Activated gamma-delta T cell (primary cell): ENCODE results near the gene EDC3.
"Not testable (repeated sequence)": the region's sequence is repeated elsewhere in the genome, so short reads cannot be mapped to it uniquely, and the experiment has no call there.

Source experiments
- DNase-seq: peaks from one replicate; lab custom pipeline; 2025; lab: John Stamatoyannopoulos, UW

Gene EDC3

GRCh38 chr15:74648051-74648842 lies 47.6 kb downstream of the EDC3 start:
- no peak for DNase-seq

GRCh38 chr15:74646480-74646879 lies 49.3 kb downstream of the EDC3 start:
- no peak for DNase-seq

DNA sequence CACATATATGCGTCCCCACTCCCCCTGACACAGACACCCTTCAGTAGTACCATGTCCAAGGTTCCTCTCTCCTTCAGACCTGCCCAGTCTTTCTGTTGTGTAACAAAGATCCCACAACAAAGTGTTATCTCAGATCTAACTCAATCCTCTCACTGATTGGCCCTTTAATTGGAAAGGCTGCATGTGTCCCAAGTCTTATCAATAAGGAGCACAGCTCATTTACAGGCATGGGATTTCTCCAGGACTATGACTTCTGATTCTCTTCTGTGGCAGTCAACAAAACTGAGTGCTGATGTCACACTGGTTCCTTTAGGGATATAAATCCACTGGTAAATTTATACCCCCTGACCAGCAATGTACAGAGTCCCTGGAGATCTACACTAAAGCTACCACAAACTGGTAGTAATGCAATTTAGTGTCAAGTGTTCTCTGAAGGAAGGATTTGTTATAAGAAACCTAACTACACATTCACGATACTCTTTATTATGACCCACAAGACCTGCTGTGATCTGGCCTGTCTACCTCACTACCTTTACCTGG lies 52.1 kb downstream of the EDC3 start:
- no peak for DNase-seq

DNA sequence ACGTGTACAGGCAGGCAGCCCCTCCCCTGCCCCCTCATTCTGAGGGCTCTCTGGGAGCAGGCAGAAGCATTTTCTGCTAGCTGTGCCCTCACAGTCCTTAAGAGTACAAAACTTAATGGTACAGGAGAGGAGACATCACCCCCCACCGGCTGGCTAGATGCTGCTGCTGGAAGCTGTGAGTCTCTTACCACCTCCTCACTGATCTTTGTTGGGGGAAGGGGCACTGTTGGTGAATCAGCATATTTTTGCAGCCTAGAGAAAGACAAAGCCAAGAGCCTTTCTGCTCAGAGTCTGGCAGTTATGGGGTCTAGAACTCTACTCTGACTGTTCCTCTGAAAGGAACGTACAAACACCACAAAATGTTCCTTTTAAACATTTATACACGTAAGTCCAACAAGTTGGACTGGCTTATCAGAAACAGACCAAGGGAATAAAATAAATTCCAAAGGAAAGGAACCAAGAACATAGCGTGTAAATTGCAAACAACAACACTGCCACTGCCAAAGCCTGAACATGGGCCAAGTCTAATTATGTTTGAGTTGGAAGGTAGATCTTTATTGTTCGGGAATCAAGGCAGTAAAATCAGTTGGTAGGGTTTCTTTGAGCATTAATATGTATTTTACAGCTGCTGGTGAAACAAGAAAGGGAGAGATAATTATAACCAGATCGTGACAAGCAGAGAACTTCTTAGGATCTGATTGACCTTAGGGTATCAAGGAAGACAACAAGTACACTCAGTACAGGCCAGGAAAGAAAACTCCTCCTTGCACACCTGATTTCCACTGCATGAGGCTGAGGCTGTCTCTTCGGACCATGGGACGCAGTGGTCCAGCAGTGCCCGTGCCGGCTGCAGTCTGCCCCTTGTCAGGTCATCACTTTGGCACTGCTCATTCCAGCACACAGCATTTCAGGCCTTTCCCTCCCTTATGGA lies 52.8 kb downstream of the EDC3 start:
- DNase-seq: no peak

DNA sequence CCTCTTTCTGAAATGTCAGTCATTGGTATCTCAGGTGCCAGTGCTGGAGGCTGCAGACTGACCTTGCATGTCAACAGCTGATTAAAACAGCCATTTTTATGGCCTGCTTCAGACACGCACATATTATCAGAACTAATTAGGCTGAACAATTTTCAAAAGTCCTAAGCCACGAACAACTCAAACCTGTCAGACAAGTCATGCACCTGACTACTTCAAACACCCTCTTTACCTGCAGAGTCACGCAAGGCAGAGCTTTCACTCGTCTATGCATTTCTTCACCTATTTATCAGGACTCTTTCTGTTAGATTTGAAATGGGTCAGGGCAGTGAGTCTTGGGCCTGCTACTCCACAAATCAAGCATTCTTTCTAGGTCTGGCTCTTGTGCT lies 53.5 kb downstream of the EDC3 start:
- no peak for DNase-seq

DNA sequence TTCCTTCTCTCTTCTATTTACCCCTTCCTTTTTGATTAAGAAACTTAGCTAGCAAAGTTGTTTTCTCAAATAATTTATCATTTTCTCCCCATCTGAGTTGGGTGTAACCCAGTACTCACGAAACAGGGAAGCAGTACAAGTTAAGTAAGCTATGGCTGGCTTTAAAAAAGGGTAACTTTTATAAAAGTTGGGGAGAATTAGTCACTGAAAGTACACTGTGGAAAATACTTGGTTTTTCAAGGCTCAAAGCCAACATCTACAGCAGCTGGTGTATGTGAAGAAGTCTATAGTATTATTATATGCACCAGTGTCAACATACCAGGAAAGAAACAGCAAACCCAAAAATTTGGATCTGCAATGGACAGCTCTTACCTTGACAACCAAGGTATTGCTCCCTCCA lies 54.7 kb downstream of the EDC3 start:
- no peak for DNase-seq

DNA sequence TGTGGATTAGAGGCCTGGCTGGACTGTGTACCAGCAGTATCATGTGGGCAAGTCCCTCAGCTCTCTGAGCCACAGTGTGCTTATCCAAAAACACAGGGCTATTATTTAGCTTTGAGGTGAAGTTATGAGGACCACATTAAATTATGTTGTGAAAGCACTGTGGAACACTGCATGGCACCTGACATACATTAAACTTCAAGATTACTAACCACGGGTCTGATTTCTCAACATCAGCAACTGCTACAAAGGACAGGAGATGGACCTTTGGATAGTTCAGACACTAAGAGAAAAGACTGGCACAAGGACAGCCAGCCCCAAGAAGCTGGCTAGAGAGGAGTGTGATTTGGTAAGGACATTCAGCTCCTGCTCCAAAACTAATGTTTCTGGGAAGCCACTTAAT lies 58.8 kb downstream of the EDC3 start:
- no peak for DNase-seq

GRCh38 chr15:74635228-74635627 lies 60.6 kb downstream of the EDC3 start:
- DNase-seq: no peak

DNA sequence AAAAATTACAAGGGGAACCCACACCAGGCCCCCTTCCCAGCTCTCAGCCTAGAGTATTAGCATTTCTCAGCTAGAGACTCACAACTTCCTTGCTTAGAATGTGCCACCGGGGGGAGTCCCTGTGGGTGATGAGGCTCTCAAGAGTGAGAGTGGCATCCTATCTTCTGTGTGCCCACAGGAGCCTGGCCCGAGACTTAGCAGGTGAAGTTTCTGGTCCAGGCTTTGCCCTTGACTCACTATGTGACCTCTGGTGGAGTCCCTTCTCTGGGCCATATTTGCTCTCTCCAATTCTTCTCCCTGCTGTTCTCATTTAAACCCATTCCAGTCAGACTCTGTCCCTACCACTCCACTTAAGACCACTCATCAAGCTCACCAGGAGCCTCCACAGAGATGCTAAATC lies 62.0 kb downstream of the EDC3 start:
- no peak for DNase-seq

- no peak for DNase-seq
Measured at GRCh38 chr15:74632601-74633000, 63.2 kb downstream of the EDC3 start.

DNA sequence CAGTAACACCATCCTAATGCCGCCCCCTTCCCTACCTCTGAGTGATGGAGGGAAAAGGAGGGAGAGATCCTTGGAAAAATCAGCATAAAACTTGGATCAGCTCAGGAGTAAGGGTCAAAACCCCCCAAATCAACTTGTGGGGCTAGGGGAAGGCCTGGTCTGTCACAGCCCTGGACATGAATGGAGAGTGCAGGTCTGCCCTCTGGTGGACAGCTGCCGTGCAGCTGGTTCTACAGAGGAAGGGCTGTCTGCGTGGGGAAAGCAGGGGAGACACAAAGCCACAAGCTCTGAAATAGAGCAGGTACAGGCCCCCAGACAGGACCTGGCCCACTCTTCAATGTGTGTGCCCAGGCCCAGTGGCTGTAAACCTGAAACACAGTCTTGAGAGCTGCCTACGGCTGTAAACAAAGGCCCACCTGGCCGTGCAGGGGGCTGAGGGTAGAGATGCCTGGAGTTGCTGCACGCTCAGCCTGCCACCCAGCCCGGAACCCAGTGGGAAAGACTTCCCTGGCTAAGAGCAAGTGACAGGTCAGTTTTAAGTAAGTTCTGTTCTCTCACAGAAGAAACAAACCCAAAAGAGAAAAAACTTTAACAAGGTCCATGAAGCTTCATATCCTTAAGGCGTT lies 63.8 kb downstream of the EDC3 start:
- DNase-seq: no peak

DNA sequence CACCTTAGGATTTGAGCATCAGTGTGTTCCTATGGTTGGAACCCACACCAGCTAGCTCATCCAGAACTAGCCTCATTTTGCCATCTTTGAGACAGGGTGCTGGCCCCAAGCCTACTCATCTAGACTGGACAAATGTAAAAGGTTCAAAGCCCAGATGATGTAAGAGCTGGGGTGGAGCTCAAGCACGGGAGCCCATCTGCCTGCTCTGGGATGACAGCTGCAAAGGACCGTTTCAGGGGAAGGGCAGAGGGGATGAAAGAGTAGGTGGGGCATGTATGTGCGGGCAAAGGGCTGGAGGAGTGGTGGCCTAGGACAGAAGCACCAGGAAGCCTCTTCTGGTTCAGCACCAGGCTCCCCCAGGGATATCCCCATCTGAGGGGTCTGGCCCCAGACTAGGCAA lies 64.4 kb downstream of the EDC3 start:
- DNase-seq: no peak

DNA sequence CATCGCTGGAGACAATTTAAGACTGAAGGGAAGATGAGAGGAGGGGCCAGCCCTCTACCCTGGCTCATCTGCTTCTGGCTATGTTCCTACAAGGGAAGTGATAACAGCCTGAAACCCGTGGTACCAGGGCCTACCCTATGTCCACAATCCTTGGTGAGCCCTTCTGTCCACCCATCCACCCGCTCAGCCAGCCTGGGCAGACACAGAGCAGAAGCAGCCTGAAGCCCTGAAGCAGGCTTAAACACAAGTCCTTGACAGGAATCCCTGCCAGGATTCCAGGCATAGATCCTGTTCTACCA lies 64.8 kb downstream of the EDC3 start:
- DNase-seq: no peak

DNA sequence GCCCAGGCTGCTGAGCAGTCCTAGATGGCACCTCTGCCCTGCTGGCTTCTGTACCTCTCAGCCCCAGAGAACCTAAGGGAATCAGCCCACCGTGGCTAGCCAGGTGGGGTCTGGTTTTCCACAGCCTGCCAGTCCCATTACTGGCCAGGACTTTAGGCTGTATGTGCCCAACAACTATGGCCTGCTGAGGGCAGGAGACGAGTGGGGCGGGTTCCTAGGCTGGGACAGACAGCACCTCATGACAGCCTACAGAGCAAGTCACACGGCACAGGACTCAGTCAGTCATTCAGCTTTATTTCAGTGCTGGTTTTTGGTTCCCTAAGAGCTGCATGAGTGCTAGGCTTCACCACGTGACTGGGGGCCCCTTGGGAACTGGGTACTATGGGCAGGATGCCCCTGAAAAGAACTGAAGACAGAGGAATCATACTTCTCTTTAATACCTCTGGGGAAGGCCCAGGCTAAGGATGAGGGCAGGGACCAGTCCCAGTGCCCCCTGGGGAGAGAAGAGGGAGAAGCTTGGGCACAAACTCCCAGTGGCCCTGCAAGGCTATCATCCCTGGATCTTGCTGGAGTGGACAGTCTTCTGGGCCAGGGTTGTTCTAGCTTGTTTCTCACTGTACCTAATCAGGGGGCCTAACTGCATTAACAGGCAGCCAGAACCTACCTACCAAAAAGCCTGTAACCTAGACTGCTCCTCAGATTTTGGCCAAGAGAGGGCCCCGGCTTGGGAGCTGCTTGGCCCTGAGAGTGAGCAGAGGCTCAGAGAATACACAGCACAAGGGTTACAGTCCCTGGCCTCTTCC lies 65.3 kb downstream of the EDC3 start:
- no peak for DNase-seq

GRCh38 chr15:74629696-74630095 lies 66.1 kb downstream of the EDC3 start:
- DNase-seq: not testable (repeated sequence)

- no peak for DNase-seq
Measured at GRCh38 chr15:74628949-74629348, 66.9 kb downstream of the EDC3 start.

- no peak for DNase-seq
Measured at GRCh38 chr15:74628199-74628598, 67.6 kb downstream of the EDC3 start.

GRCh38 chr15:74627766-74628165 lies 68.1 kb downstream of the EDC3 start:
- DNase-seq: no peak

GRCh38 chr15:74626752-74627692 lies 68.8 kb downstream of the EDC3 start:
- no peak for DNase-seq

GRCh38 chr15:74626336-74626735 lies 69.5 kb downstream of the EDC3 start:
- no peak for DNase-seq

DNA sequence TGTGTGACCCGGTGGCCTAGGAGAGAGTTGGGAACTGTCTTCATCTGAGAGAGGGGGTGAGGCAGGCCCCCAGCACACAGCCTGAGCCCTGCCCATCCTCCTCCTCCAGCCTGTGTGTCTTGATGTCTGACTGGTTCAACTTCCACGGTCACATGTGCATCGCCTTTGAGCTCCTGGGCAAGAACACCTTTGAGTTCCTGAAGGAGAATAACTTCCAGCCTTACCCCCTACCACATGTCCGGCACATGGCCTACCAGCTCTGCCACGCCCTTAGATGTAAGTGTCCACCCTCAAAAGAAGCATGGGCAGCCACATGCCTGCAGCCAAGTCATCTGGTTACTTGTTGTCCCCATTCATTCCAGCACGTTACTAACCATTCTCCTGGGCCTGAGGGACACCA lies 70.1 kb downstream of the EDC3 start:
- no peak for DNase-seq
